Liver (tissue), 9 donors: ENCODE results near the gene PDE9A. TPM values are rescaled to one million over a fixed set of nuclear protein-coding genes. Genes with fewer than 3 reads are reported as not detected.

ENCODE experiments used
- DNase-seq: peaks from one replicate; pipeline ENCODE4 v3.0.0-alpha.2; 2017; ENCODE audit warnings: low spot score
- H3K27ac ChIP-seq, 2 donors: one replicate each; pipeline ENCODE4 v1.7.0; 2013; ENCODE audit warnings: inconsistent platforms in 2 of 2, low read length in 2 of 2, control low read depth in 1 of 2, low read depth in 1 of 2, mild to moderate bottlenecking in 1 of 2
- H3K27me3 ChIP-seq, 4 donors: one replicate each; pipeline versions ENCODE4 v1.6.1 to v1.7.0; 2013; ENCODE audit warnings: low read length in 3 of 4, inconsistent platforms in 1 of 4, mild to moderate bottlenecking in 1 of 4, moderate library complexity in 1 of 4; ENCODE audit not compliant: control insufficient read depth in 4 of 4, insufficient read depth in 4 of 4
- H3K36me3 ChIP-seq, 4 donors: one replicate each; pipeline versions ENCODE4 v1.6.1 to v1.7.0; 2013; ENCODE audit warnings: low read length in 3 of 4, mild to moderate bottlenecking in 3 of 4, low read depth in 1 of 4, moderate library complexity in 1 of 4; ENCODE audit not compliant: control insufficient read depth in 4 of 4, insufficient read depth in 3 of 4
- H3K4me1 ChIP-seq, 4 donors: one replicate each; pipeline versions ENCODE4 v1.6.1 to v1.7.0; 2013; ENCODE audit warnings: low read length in 3 of 4, mild to moderate bottlenecking in 3 of 4, moderate library complexity in 1 of 4; ENCODE audit not compliant: control insufficient read depth in 4 of 4, insufficient read depth in 4 of 4
- H3K4me3 ChIP-seq, 3 donors: one replicate each; pipeline versions ENCODE4 v1.6.1 to v1.7.0; 2013; ENCODE audit warnings: low read length in 3 of 3, control low read depth in 1 of 3, low read depth in 1 of 3, mild to moderate bottlenecking in 1 of 3
- H3K9ac ChIP-seq, 2 donors: one replicate each; pipeline ENCODE4 v1.7.0; 2013; ENCODE audit warnings: low read length in 2 of 2, mild to moderate bottlenecking in 2 of 2, moderate library complexity in 2 of 2, control low read depth in 1 of 2, low read depth in 1 of 2
- H3K9me3 ChIP-seq, 4 donors: one replicate each; pipeline versions ENCODE4 v1.6.1 to v1.7.0; 2013; ENCODE audit warnings: low read length in 3 of 4; ENCODE audit not compliant: control insufficient read depth in 4 of 4
- CTCF ChIP-seq: fragments of 150-350 bp; IDR thresholded peaks from 2 replicates; pipeline ENCODE4 v1.5.1; 2017; ENCODE audit warnings: improper control_type of control experiment, low read depth, low read length; ENCODE audit not compliant: missing input control
- EGR1 ChIP-seq, 2 donors: IDR thresholded peaks; 2 replicates each; pipeline ENCODE4 v1.6.1; 2016 to 2018; ENCODE audit warnings: antibody characterized with exemption in 2 of 2, low read depth in 2 of 2
- FOXA1 ChIP-seq: IDR thresholded peaks from 2 replicates; pipeline ENCODE4 v1.6.1; 2016; ENCODE audit warnings: antibody characterized with exemption
- FOXA2 ChIP-seq: IDR thresholded peaks from 2 replicates; pipeline ENCODE4 v1.6.1; 2016; ENCODE audit warnings: antibody characterized with exemption
- GABPA ChIP-seq, 2 donors: IDR thresholded peaks in 1 of 2; conservative IDR thresholded peaks in 1 of 2; 2 replicates each; pipeline ENCODE4 v1.6.1; 2016; ENCODE audit warnings: antibody characterized with exemption in 2 of 2, mild to moderate bottlenecking in 1 of 2, moderate library complexity in 1 of 2
- HNF4A ChIP-seq, 2 donors: conservative IDR thresholded peaks; 2 replicates each; pipeline ENCODE4 v1.6.1; 2016; ENCODE audit warnings: antibody characterized with exemption in 2 of 2, mild to moderate bottlenecking in 2 of 2
- HNF4G ChIP-seq: IDR thresholded peaks from 2 replicates; pipeline ENCODE4 v1.6.1; 2016; ENCODE audit warnings: antibody characterized with exemption
- JUND ChIP-seq, 2 donors: IDR thresholded peaks; 2 replicates each; pipeline ENCODE4 v1.6.1; 2016; ENCODE audit warnings: antibody characterized with exemption in 2 of 2
- NR2F2 ChIP-seq: IDR thresholded peaks from 2 replicates; pipeline ENCODE4 v1.6.1; 2016; ENCODE audit warnings: antibody characterized with exemption
- RAD21 ChIP-seq, 2 donors: IDR thresholded peaks; 2 replicates each; pipeline ENCODE4 v1.6.1; 2016; ENCODE audit warnings: antibody characterized with exemption in 2 of 2, mild to moderate bottlenecking in 2 of 2
- REST ChIP-seq: IDR thresholded peaks from 2 replicates; pipeline ENCODE4 v1.6.1; 2016; ENCODE audit warnings: antibody characterized with exemption, mild to moderate bottlenecking
- RXRA ChIP-seq, 2 donors: IDR thresholded peaks; 2 replicates each; pipeline ENCODE4 v1.6.1; 2017 to 2018; ENCODE audit warnings: antibody characterized with exemption in 2 of 2, mild to moderate bottlenecking in 1 of 2
- SP1 ChIP-seq: IDR thresholded peaks from 2 replicates; pipeline ENCODE4 v1.6.1; 2018; ENCODE audit warnings: antibody characterized with exemption, mild to moderate bottlenecking
- TAF1 ChIP-seq: conservative IDR thresholded peaks from 2 replicates; pipeline ENCODE4 v1.6.1; 2016; ENCODE audit warnings: antibody characterized with exemption, mild to moderate bottlenecking
- YY1 ChIP-seq: IDR thresholded peaks from 2 replicates; pipeline ENCODE4 v1.6.1; 2016; ENCODE audit warnings: antibody characterized with exemption, mild to moderate bottlenecking
- ZBTB33 ChIP-seq: IDR thresholded peaks from 2 replicates; pipeline ENCODE4 v1.6.1; 2016; ENCODE audit warnings: antibody characterized with exemption
- whole genome bisulfite sequencing: extraction: QIAGEN DNeasy Blood & Tissue Kit; methylation state at CpG from one replicate; pipeline ENCODE4 v1.1.7; 2013; 5-methylcytosine and 5-hydroxymethylcytosine counted together
- polyA plus RNA-seq, 2 donors: library from polyadenylated mRNA; stranded (reverse) in 1 of 2; unstranded in 1 of 2; fragments of 200-250 nt in 1 of 2; fragments of >200 nt in 1 of 2; fragmentation: Nextera tagmentation in 1 of 2; extraction: Ambion mirVana in 1 of 2; gene quantifications; one replicate each; pipeline versions ENCODE4 v1.2.1 to v1.2.3, GENCODE V29; 2013 to 2015
- total RNA-seq, 2 donors: library from RNA; depleted of rRNA; stranded (reverse); fragments of >200 nt; gene quantifications; one replicate each; pipeline ENCODE4 v1.2.3, GENCODE V29; 2014
- TF ChIP-seq, protein P1 (sequence below): IDR thresholded peaks from 2 replicates; pipeline ENCODE4 v1.6.1; 2016; ENCODE audit warnings: antibody characterized with exemption
- TF ChIP-seq, protein P2 (sequence below): IDR thresholded peaks from 2 replicates; pipeline ENCODE4 v1.6.1; 2016; ENCODE audit warnings: antibody characterized with exemption
- donor health status: healthy.
- donor health status: healthy.
- donor health status: healthy.
- donor health status: healthy.
- donor health status: healthy.

The PDE9A gene
- total and polyA plus RNA-seq, 4 donors, result 1.5 to 4.2 (median 2.7) TPM

GRCh38 chr21:42684109-42684916 lies 30.9 kb downstream of the PDE9A start:
- Histone ChIP-seq H3K9me3 (no peaks in the 10 kb centered on the region), H3K27me3 (peaks cover 0 to 2% (median 0%) of the 10 kb centered on the region in 4 donors), H3K4me3 (no peak overlapping the region), H3K27ac (no peak overlapping the region), H3K9ac (no peak overlapping the region), H3K36me3 (no peaks in the 10 kb centered on the region), H3K4me1 (no peaks in the 10 kb centered on the region)
- DNase-seq, result no peak
- 76% methylated on average over 22 of the region's 22 CpGs for WGBS
- no peak for TF ChIP-seq CTCF
- TF ChIP-seq NR2F2, result no peak
- TF ChIP-seq HNF4A (conservative IDR thresholded peaks at IDR 0.05), result no peak
- TF ChIP-seq FOXA2, result no peak
- TF ChIP-seq RXRA (IDR thresholded peaks at IDR 0.05), result no peak
- TF ChIP-seq ZBTB33, result no peak
- no peak for TF ChIP-seq HNF4G
- TF ChIP-seq REST, result no peak
- no peak for TF ChIP-seq YY1
- TF ChIP-seq FOXA1, result no peak
- TF ChIP-seq, protein P1, sequence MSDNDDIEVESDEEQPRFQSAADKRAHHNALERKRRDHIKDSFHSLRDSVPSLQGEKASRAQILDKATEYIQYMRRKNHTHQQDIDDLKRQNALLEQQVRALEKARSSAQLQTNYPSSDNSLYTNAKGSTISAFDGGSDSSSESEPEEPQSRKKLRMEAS, result no peak
- TF ChIP-seq, protein P2, sequence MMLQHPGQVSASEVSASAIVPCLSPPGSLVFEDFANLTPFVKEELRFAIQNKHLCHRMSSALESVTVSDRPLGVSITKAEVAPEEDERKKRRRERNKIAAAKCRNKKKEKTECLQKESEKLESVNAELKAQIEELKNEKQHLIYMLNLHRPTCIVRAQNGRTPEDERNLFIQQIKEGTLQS, result no peak
- no peak for TF ChIP-seq JUND (IDR thresholded peaks at IDR 0.05)
- TF ChIP-seq SP1, result no peak
- TF ChIP-seq GABPA (IDR thresholded peaks at IDR 0.05 in 1 of 2, conservative IDR thresholded peaks at IDR 0.05 in 1 of 2), result no peak
- TF ChIP-seq EGR1 (IDR thresholded peaks at IDR 0.05; ENCODE audit: low read depth in 2 of 2), result no peak
- TF ChIP-seq RAD21 (IDR thresholded peaks at IDR 0.05), result no peak
- no peak for TF ChIP-seq TAF1
